Measurements from ENCODE around the gene SUGCT.
"Not testable (repeated sequence)": the region's sequence is repeated elsewhere in the genome, so short reads cannot be mapped to it uniquely, and the experiment has no call there.

Gene SUGCT

DNA sequence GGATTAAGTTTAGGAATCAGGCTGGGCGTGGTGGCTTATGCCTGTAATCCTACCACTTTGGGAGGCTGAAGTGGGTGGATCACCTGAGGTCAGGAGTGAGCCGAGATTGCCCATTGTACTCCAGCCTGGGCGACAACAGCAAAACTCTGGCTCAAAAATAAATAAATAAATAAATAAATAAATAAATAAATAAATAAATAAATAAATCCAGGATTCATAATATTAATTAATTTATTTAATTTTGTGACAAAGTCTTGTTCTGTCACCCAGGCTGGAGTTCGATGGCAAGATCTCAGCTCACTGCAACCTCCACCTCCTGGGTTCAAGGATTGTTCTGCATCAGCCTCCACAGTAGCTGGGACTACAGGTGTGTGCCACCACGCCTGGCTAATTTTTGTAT is 4.2 kb downstream of the SUGCT start:
- no peak for DNase-seq (ENCODE audit: low spot score)

DNA sequence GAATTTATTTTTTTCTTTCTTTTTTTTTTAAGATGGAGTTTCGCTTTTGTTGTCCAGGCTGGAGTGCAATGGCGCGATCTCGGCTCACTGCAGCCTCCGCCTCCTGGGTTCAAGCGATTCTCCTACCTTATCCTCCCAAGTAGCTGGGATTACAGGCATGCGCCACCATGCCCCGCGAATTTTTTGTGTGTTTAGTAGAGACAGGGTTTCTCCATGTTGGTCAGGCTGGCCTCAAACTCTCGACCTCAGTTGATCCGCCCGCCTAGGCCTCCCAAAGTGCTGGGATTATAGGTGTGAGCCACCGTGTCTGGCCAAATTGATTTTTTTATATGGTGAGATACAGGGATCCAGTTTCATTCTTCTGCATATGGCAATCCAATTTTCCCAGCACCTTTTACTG is 5.1 kb downstream of the SUGCT start:
- DNase-seq (ENCODE audit: low spot score): not testable (repeated sequence)

DNA sequence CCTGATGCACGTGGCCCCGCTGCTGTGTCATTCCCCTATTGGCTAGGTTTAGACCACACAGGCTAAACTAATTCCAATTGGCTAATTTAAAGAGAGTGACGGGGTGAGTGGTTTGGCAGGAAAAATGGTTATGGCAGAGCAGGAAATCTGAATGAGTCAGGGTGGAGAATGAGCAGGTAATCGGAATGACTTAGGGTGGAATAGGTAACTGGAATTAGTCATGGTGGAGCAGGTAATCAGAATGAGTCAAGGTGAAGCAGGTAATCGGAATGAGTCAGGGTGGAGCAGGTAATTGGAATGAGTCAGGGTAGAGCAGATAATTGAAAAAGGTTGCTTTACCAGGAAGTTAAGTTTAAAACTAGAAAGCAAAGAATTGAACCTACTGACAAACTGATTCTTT is 7.1 kb downstream of the SUGCT start:
- not testable (repeated sequence) for DNase-seq (ENCODE audit: low spot score)

DNA sequence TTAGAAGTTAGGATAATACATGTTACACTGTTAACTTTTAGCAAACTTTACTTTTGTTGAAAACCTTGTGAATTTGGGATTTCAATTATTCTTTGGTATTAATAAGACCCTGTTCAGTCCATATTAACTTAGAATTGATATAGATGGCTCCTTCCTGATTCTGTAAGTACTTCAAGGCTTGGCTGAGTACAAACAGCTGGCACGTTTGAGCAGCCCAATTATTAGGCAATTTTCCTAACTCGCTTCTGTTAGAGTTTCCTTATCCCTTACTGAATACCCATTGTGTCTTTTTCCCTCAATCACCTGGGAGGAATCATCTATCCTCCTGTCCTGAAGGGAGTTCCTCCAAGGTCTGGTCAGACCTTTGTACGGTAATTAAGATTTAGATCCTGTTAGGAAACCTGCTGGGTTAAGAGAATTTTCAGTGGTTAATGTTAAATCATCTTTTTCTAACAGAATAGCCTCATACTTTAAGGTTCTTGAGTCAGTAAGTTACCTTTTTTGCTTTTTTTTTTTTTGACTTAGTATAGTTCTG is 10.9 kb downstream of the SUGCT start:
- DNase-seq (ENCODE audit: low spot score): not testable (repeated sequence)

DNA sequence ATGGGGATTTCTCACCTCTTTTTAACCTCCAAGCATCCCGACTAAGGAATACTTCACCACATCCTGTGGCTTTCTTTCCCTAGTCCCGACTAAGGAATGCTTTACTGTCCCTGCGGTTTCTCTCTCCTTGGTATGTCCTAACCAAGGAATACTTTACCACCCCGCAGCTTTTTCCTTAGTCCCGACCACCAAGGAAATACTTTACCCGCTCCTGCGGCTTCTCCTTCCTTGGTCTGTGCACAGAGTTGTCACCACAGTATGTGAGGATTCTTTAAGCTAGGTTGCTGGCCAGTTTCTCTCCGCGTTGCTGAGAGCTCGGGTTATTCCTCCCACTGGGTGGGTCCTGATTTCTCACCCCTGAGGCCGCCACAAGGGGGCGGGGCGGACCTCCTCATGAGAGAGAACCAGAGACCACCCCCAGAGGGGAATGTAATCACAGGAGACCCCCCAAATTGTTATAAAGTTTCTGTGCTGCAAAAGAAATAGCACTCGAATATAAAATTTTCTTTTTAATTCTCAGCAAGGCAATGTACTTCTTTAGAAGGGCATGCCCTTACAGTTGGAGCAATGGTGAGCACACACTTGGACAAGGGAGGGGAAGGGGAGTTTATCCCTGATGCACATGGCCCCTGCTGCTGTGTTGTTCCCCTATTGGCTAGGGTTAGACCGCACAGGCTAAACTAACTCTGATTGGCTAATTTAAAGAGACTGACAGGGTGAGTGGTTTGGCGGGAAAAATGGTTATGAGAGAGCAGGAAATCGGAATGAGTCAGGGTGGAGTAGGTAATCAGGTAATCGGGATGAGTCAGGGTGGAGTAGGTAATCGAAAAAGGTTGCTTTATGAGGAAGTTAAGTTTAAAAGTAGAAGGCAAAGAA is 12.8 kb downstream of the SUGCT start:
- no peak for DNase-seq (ENCODE audit: low spot score)

DNA sequence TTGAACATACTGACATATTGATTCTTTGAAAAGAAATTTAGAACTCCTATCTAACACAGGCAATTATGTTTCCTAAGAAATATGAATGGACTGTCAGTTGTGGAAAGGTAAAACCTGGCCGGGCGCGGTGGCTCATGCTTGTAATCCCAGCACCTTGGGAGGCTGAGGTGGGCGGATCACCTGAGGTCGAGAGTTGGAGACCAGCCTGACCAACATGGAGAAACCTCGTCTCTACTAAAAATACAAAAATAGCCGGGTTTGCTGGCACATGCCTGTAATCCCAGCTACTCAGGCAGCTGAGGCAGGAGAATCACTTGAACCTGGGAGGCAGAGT is 13.4 kb downstream of the SUGCT start:
- DNase-seq (ENCODE audit: low spot score): not testable (repeated sequence)

DNA sequence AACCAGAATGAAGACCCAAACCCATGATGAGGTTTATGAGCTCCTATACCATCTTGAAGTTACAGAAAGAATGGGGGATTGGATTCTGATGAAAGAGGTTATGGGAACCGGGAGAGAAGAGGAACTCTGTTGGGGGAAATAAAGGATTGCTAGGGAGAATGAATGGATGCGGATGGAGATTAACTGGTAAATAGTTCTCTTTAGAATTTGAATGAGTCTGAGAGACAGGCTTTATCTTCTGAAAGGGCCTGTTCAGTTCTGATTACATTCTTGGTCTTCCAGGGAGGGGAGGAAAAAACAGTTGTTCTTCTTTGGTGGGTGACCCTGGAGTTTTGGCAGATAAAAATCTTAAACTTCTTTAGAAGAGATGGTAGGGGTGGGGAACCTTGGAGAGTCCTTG is 13.9 kb downstream of the SUGCT start:
- DNase-seq (ENCODE audit: low spot score): no peak

DNA sequence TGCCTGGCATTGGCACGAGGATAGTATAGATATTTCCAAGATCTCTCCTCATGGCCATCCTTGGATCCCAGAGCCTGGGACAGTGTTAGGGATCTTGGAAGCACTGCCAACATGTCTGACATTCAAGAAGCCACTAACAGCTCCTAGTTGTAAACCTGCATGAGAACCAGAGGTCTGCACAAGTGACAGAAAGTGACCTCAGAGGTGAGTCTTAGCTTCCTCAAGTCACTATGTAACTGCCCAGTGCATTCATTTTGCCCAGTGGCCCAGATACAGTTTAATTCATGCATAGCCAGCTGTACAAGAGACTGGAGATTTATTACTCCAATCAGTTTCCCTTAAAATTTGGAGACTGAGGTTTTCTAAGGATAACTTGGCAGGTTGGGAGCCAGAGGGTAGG is 16.7 kb downstream of the SUGCT start:
- DNase-seq (ENCODE audit: low spot score): no peak

DNA sequence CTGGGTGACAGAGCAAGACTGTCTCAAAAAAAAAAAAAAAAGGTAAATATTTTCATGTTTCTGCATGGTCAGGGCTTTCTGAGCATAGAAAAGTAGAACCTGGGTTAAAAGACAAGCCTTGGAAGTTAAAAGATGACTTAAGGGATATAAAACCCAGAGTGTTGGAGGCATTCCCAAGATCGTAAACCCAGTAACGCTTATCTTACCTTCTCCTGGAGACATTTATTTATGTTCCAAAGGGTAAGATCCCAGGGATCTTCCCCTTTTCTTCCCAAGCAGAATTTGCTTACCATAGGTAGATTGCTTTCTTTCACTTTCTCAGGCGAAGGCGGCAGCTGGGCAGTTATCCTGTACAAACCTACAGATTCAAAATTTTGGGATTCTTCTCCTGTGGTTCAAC is 22.2 kb downstream of the SUGCT start:
- no peak for DNase-seq (ENCODE audit: low spot score)

DNA sequence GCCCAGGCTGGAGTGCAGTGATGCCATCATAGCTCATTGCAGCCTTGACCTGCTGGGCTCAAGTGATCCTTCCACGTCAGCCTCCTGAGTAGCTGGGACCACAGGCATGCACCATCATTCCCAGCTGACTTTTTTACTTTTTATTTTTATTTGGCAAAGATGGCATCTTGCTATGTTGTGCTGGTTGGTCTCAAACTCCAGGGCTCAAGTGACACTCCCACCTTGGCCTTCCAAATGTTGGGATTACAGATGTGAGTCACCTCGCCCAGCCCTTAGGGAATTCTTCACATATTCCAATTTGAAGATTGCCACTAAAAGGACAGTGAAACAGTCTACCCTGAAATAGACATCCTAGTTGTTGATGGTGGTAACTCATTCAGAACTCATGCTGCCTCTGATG is 27.7 kb downstream of the SUGCT start:
- DNase-seq (ENCODE audit: low spot score): no peak

DNA sequence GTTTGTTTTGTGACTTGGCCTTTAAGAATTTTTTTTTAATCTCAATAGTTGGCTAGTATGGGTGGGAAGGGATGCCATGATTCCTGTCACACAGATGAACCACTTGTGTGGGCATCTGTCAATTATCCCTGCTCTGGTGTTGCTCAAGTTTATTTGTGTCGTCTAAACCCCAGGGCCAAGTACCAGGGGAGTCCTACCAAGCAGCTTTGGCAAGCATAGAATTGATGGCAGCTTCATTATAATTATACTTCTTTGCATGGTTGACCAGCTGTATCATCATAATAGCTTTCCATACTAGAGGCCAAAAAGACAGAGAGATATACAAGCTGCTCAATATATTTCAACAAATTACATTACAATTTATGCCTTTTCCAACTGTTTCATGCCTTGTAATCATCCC is 30.4 kb downstream of the SUGCT start:
- peak; percentile 36 for DNase-seq (ENCODE audit: low spot score)

DNA sequence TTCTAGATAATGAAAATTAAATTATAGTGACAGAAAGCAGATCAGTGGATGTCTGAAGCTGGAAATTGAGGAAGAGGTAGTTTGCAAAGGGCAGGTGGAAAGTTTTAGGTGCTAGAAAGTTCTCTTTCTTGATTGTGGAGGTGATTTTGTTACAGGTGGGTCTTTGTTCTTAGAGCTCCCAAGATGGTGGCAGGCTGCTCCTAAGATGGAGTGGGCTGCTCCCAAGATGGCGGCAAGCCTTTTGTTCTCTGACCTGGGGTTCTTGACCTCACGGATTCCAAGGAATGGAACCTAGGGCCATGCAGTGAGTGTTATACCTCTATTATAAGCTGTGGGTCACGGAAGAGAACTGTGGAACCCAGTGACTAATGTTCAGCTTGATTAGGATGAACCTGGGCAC is 32.5 kb downstream of the SUGCT start:
- DNase-seq (ENCODE audit: low spot score): no peak

DNA sequence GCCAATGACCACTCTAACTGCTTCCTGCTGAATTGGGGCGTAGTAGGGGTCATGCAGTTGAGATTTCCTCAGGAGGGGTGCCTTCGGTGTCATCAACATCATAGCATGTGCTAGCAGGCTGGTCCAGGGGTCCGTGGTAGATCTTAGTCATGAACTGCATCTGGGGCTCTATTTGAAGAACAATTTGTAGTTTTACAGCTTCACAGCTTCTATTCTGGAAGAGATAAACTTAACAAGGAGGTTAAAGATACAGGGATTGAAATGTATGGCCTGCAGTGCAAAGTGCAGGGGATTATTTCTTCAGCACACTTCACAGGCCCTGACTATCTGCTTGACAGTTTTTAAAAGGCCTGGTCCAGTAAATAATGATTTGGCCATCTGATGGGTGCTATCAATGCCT is 33.5 kb downstream of the SUGCT start:
- DNase-seq (ENCODE audit: low spot score): not testable (repeated sequence)

DNA sequence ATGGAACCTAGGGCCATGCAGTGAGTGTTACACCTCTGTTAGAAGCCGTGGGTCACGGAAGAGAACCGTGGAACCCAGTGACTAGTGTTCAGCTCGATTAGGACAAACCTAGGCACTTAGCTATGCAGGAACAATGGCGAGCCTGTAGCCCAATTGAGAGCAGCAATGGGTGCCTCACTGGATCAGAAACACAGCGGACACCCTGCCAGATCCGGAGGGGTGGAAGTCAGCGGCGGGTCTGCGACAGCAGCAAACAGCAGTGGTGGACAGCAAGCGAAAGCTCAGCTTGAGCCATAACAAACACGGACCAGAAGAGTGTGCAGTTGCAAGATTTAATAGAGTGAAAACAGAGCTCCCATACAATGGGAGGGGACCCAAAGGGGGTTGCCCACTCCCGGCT is 38.3 kb downstream of the SUGCT start:
- not testable (repeated sequence) for DNase-seq (ENCODE audit: low spot score)

DNA sequence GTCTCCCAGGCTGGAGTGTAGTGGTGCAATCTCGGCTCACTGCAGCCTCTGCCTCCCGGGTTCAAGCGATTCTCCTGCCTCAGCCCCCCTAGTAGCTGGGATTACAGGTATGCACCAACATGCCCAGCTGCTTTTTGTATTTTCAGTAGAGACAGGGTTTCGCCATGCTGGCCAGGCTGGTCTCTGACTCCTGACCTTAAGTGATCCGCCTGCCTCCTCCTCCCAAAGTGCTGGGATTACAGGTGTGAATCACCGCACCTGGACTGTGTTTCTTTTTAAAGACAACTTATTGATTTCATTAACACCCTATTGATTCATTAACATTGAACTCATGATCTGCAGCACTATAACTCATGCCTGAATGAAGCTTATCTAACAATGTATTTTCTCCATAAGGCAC is 40.5 kb downstream of the SUGCT start:
- not testable (repeated sequence) for DNase-seq (ENCODE audit: low spot score)

DNA sequence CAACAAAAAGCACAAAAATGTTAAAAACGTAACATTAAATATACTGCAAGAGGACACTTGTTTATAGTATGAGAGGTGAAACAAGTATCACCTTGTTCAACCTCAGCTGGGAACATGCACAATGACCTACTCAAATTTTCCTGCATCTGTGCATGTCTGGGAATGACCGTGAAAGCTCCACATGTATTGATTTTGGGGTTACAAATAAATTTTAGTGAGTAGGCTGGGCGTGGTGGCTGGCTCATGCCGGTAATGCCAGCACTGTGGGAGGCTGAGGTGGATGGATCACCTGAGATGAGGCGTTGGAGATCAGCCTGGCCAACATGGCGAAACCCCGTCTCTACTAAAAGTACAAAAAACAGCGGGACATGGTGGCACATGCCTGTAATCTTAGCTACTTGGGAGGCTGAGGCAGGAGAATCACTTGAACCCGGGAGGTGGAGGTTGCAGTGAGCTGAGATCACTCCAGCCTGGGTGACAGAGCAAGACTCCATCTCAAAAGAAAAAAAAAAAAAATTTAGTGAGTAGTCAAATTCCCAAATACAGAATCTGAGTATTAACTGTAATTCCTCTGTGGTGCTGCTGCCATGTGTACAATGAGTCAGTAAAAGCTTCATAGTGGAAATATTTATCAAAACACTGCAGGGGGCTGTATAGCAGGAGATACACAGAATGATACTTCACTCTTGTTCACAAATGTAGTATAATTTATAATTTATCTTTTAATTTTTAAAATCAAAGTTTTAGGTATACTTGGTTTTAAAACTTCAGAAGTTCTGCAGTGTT is 41.1 kb downstream of the SUGCT start:
- no peak for DNase-seq (ENCODE audit: low spot score)

DNA sequence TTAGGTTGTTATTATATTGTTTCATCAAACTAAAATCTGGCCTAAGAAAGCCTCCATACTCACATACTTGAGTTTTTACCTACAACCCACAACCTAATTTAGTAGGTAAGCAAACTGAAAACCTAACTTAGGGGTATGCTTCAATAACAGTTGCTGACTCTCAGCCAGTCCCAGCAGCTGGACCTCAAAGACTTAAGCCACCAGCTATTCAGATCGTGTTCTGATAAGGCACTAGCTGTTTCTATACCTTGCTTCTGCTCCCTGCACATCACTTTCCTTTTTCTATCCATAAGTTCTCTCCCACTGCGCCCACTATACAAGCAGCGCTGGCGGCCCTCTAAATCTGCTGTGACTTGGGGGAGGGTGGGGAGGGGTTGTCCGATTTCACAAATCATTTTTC is 42.3 kb downstream of the SUGCT start:
- peak; percentile 36 for DNase-seq (ENCODE audit: low spot score)

DNA sequence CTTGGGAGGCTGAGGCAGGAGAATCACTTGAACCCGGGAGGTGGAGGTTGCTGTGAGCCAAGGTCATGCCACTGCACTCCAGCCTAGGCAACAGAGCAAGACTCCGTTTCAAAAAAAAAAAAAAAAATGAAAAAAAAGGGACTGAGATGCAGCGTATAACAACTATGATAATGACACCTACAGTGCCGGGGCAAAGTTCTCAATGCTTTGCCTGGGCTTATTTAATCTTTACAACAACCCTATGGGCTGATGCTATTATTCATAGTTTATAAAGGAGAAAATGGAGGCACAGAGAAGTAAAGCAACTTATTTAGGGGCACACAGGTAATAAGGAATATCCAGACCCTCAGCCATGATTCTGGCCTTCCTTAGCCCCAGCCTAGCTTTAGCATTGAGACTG is 47.6 kb downstream of the SUGCT start:
- no peak for DNase-seq (ENCODE audit: low spot score)

DNA sequence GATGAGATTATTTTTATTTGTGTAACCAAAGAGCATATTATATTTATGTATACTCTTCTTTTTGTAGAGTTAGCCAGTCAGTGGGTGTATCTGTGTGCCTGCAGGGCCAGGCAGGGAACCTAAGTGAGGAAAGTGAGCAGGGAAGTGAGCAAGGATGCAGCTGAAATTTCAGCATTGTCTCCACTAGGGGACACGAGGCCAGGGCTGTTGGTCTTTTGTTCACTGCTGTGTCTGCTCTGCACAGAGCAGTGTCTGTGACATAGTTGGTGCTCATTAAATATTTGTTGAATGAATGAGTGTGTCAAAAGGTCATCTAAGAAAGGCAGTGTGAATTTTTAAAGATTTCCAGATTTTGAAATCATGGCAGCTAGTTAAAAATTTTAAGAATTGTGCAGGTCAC is 51.8 kb downstream of the SUGCT start:
- DNase-seq (ENCODE audit: low spot score): no peak

DNA sequence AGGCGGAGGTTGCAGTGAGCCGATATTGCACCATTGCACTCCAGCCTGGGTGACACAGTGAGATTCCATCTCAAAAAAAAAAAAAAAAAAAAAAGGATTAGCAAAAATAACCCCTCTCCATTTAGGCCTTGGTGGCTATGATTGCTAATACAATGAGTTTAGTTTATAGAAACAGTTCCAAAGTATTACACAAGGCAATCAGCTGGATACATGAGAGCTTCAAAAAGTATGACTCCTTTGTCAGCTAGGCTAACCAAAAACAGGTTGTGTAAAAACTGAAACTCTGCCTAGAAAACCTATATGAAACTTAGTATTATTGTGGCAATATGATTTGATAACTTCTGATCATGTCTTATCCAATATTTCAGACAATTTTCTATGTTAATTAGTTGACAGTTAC is 57.2 kb downstream of the SUGCT start:
- no peak for DNase-seq (ENCODE audit: low spot score)

DNA sequence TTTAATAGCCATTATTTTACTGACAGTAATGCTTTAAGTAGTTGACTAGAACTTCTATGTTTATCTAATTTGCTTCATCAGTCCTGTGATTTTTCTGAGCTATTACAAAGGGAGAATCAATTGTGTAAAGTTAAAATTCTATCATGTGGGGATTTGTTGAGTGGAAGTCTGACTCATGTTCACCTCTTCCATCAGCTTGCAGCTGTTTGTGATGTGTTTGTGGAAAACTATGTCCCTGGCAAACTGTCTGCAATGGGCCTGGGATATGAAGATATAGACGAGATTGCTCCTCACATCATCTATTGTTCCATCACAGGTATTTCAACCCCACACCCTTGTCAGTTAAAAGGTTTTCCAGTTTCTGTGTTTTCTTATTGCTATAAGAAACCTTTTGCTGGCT is 59.9 kb downstream of the SUGCT start:
- no peak for DNase-seq (ENCODE audit: low spot score)

DNA sequence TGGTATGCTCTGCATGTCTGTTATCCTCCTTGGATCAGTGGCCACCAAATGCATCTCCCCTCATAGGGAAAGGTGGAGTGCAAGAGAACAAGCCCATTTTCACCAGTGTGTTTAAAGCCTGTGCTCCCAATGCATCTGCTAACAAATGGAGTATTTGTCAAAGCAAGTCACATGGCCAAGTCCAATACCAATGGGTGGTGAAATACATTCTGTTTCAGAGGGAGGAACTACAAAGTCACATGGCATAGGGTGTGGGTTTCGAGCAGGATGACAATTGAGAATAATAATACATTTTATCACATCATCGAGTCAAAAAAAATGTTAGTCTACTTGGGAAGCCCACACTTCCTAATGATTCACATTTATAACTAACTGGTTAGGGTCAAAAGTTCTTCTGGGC is 62.7 kb downstream of the SUGCT start:
- no peak for DNase-seq (ENCODE audit: low spot score)
